Neuronal stem cell (in vitro differentiated cells): ENCODE results near the gene FLNC.
A peak's percentile ranks its signal among the peaks of the same experiment; 100 is the strongest.

ENCODE experiments used
- DNase-seq: peaks from one replicate; pipeline ENCODE4 v3.0.0-alpha.2; 2013; ENCODE audit warnings: low spot score
- H2AFZ ChIP-seq: one replicate; pipeline ENCODE4 v1.6.1; 2013; ENCODE audit warnings: mild to moderate bottlenecking, low read length, inconsistent platforms
- H2AK5ac ChIP-seq: 2 replicates; pipeline ENCODE4 v1.6.1; 2013; ENCODE audit warnings: low read depth, mild to moderate bottlenecking, inconsistent platforms, low read length, moderate library complexity, mixed read lengths
- H2BK120ac ChIP-seq: 2 replicates; pipeline ENCODE4 v1.6.1; 2013; ENCODE audit warnings: low read depth, mild to moderate bottlenecking, inconsistent platforms, low read length, moderate library complexity, mixed read lengths
- H2BK12ac ChIP-seq: one replicate; pipeline ENCODE4 v1.6.1; 2013; ENCODE audit warnings: low read length, inconsistent platforms
- H2BK15ac ChIP-seq: 2 replicates; pipeline ENCODE4 v1.6.1; 2013; ENCODE audit warnings: mild to moderate bottlenecking, low read length, inconsistent platforms, mixed read lengths
- H2BK5ac ChIP-seq: one replicate; pipeline ENCODE4 v1.6.1; 2013; ENCODE audit warnings: inconsistent platforms, mild to moderate bottlenecking, low read length, moderate library complexity
- H3K14ac ChIP-seq: one replicate; pipeline ENCODE4 v1.6.1; 2013; ENCODE audit warnings: low read length, inconsistent platforms
- H3K18ac ChIP-seq: 2 replicates; pipeline ENCODE4 v1.6.1; 2013; ENCODE audit warnings: low read length, inconsistent platforms
- H3K23ac ChIP-seq: 2 replicates; pipeline ENCODE4 v1.6.1; 2013; ENCODE audit warnings: low read depth, mild to moderate bottlenecking, mixed read lengths, low read length, inconsistent platforms; ENCODE audit not compliant: poor library complexity
- H3K27ac ChIP-seq: replicated peaks from 3 replicates; pipeline ENCODE4 v1.5.1; 2013; ENCODE audit warnings: low read length, inconsistent platforms
- H3K27me3 ChIP-seq, 3 experiments: 2 replicates each; pipeline ENCODE4 v1.6.1; 2013; ENCODE audit warnings: low read length in 3 of 3, mild to moderate bottlenecking in 2 of 3, inconsistent platforms in 1 of 3, low read depth in 1 of 3, mixed read lengths in 1 of 3, moderate library complexity in 1 of 3; ENCODE audit not compliant: control insufficient read depth in 3 of 3, insufficient read depth in 3 of 3
- H3K36me3 ChIP-seq, 2 donors: replicated peaks in 1 of 2; 2 replicates each; pipeline ENCODE4 v1.6.1; 2013; ENCODE audit warnings: low read length in 2 of 2; ENCODE audit not compliant: control insufficient read depth in 2 of 2, insufficient read depth in 2 of 2
- H3K4ac ChIP-seq: 2 replicates; pipeline ENCODE4 v1.6.1; 2013; ENCODE audit warnings: inconsistent platforms, mild to moderate bottlenecking, low read length, moderate library complexity
- H3K4me1 ChIP-seq, 2 donors: 1 replicate in 1 of 2; 2 replicates in 1 of 2; pipeline ENCODE4 v1.6.1; 2013; ENCODE audit warnings: low read length in 2 of 2, low read depth in 1 of 2; ENCODE audit not compliant: control insufficient read depth in 2 of 2, insufficient read depth in 1 of 2
- H3K4me2 ChIP-seq: one replicate; pipeline ENCODE4 v1.6.1; 2013; ENCODE audit warnings: mild to moderate bottlenecking, low read length, inconsistent platforms; ENCODE audit not compliant: insufficient read depth, poor library complexity, severe bottlenecking
- H3K4me3 ChIP-seq, 2 donors: 2 replicates each; pipeline ENCODE4 v1.5.1; 2013; ENCODE audit warnings: low read length in 2 of 2, mild to moderate bottlenecking in 2 of 2, inconsistent platforms in 1 of 2, moderate library complexity in 1 of 2
- H3K79me1 ChIP-seq: one replicate; pipeline ENCODE4 v1.6.1; 2013; ENCODE audit warnings: low read depth, mild to moderate bottlenecking, inconsistent platforms, low read length, moderate library complexity
- H3K9ac ChIP-seq: one replicate; pipeline ENCODE4 v1.6.1; 2013; ENCODE audit warnings: mild to moderate bottlenecking, low read depth, low read length, inconsistent platforms; ENCODE audit not compliant: poor library complexity
- H3K9me3 ChIP-seq, 2 donors: replicated peaks in 1 of 2; 2 replicates each; pipeline versions ENCODE3 to v1.6.1; 2013; ENCODE audit warnings: low read length in 2 of 2, mild to moderate bottlenecking in 2 of 2, inconsistent platforms in 1 of 2, low read depth in 1 of 2, mixed read lengths in 1 of 2, moderate library complexity in 1 of 2; ENCODE audit not compliant: control insufficient read depth in 2 of 2, insufficient read depth in 1 of 2
- H4K8ac ChIP-seq: one replicate; pipeline ENCODE4 v1.6.1; 2013; ENCODE audit warnings: low read depth, mild to moderate bottlenecking, inconsistent platforms, low read length, moderate library complexity
- H4K91ac ChIP-seq: one replicate; pipeline ENCODE4 v1.6.1; 2013; ENCODE audit warnings: low read length, low read depth, mild to moderate bottlenecking, inconsistent platforms; ENCODE audit not compliant: poor library complexity
- WGBS, 2 donors: extraction: QIAGEN DNeasy Blood & Tissue Kit; methylation state at CpG; one replicate each; pipeline ENCODE4 v1.1.7; 2013; ENCODE audit warnings: missing lambda C conversion rate in 2 of 2, mixed read lengths in 1 of 2; ENCODE audit not compliant: insufficient read length in 2 of 2, insufficient replicate concordance in 1 of 2; ENCODE audit errors: extremely low coverage in 2 of 2; 5-methylcytosine and 5-hydroxymethylcytosine counted together

FLNC gene

DNA sequence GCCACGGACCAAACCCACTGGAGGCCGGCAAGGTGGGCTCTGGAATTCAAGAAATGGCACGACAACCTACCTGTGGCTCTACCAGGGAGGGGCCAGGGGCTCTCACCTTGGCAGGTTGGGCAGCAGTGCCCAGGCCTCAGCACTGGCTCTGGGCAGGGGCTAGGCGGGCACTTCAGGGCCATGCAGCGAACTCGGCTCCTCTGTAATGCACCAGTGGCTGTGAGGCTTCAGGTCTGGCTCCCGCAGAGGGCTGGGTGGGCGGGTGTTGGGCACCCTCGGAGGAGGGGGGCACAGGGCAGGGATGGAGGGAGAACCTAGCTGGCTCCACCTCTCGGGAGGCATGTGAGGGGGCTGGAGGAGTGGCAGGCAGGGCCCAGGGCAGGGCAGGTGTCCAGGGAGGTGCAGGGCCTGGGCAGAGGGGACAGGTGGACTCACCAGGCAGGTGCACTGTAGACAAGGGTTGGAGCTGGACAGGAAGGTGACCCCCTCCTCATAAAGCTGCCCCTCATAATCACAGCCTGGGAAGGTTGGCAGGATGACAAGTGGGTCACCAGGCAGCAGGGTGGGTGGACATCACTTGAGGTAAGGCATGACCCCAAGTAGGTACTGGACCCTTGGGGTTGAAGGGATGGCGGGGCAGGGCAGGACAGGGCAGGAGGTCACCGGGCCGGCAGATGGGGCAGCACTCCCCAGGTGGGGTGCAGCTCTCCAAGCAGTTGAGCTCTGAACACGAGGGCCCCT is 73.6 kb downstream of the FLNC start:
- Histone ChIP-seq H3K36me3 (no peaks in the 10 kb centered on the region), H3K4me2 (no peak overlapping the region), H2BK12ac (peak overlapping the region; percentile 87), H3K4ac (no peak overlapping the region), H2BK5ac (no peak overlapping the region), H2AFZ (no peak overlapping the region), H2AK5ac (peak overlapping the region; percentile 20), H2BK120ac (no peak overlapping the region), H3K4me3 (no peak overlapping the region), H3K79me1 (no peaks in the 10 kb centered on the region), H3K27ac (no peak overlapping the region), H3K4me1 (peaks cover 0 to under 1% of the 10 kb centered on the region in 2 donors), H3K23ac (peak overlapping the region; percentile 40), H3K27me3 (peaks cover 0 to 18% (median 0%) of the 10 kb centered on the region in 3 experiments), H3K14ac (no peak overlapping the region), H3K9ac (peak overlapping the region; percentile 74), H3K18ac (peak overlapping the region; percentile 87), H4K8ac (no peak overlapping the region), H2BK15ac (peak overlapping the region; percentile 63), H4K91ac (no peak overlapping the region), H3K9me3 (peaks cover 0 to 4% of the 10 kb centered on the region in 2 donors)
- no peak for DNase-seq
- WGBS, 2 donors, result no CpG with 5 or more reads among the region's 14 CpGs

DNA sequence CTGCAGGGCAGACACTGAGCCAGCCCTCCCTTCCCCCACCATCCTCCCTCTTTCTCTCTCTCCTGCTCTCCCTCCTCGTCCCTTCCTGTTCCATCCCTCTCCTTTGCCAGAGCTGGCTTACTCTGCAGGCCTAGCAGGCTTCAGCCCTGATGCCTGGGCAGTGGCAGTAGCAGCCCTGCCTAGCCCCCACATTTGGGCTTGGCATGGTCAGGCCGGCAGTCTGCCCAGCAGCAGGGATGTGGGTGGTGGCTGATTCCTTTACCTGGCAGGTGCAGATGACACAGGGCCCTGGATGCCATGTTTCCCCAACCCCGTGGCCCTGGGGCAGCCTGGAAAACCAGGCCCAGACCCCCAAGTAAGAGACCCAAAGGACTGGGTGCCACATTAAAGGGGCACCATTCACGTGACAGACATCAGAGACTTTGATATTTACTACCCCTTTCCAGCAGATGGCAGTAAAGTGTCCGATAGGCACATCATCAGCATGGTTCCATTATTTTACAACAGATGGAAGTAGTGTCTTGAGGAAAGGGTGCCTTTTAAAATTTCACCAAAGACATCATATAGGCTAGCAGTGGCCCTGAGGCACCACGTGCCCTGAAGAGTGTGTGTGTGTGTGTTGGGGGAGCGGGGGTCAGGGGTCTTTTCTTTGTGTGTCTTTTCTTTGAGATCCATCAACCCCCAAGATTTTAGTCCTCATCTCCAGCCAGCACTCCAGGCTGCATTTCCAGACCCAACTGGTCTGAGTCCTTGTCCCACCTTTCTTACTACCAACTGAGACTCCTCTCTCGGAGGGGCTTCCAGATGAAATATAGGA is 74.4 kb downstream of the FLNC start:
- peak overlapping the region; percentile 87 for H2BK12ac ChIP-seq

DNA sequence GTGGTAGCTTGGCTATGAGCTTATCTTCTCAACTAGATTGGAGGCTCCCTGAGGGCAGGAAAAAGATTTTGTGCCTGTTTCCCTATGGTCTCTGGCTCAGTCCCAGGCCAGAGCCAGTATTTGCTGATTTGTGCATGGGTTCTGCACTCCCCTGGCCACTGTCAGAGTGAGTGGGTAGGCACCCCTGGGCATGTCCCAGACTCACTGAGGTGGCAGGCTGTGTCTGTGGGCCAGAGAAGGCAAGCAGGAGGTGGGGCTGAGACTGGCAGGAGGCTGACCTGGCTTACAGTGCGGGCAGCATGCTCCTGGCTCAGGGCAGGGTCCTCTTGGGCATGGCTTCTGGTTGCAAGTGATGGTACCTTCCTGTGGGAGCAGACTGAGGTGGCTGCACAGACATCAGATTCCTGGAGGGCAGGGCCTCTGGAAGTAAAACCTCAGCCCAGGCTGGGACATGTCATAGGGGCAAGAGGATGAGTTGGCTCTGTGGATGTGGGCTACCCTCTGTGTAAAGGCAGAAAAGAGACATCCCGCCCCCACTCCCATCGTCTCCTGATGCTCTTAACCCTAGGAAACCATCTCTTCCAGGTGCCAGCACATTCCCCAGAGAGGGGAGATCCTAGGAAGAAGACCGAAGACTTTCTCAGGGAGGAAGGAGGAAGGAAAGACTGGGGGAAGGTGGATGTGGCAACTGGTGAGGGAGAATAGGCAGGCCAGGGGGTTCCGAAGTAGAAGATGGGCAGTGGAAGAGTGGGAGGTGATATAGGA is 76.0 kb downstream of the FLNC start:
- no CpG with 5 or more reads among the region's 5 CpGs for WGBS, 2 donors
- H3K14ac ChIP-seq, result no peak overlapping the region
- H3K4me3 ChIP-seq, result no peak overlapping the region
- no peak overlapping the region for H3K27ac ChIP-seq
- no peaks in the 10 kb centered on the region for H3K36me3 ChIP-seq
- H2BK12ac ChIP-seq, result no peak overlapping the region
- no peak for DNase-seq
- no peak overlapping the region for H3K18ac ChIP-seq
- no peak overlapping the region for H2BK15ac ChIP-seq
- H2BK5ac ChIP-seq, result no peak overlapping the region
- peaks cover 11 to 13% of the 10 kb centered on the region in 2 donors for H3K4me1 ChIP-seq
- peaks cover 0 to 42% (median 13%) of the 10 kb centered on the region in 3 experiments for H3K27me3 ChIP-seq
- no peak overlapping the region for H3K4me2 ChIP-seq
- no peak overlapping the region for H2BK120ac ChIP-seq
- H3K23ac ChIP-seq, result peak overlapping the region; percentile 16
- no peak overlapping the region for H3K4ac ChIP-seq
- no peak overlapping the region for H2AK5ac ChIP-seq
- H3K9me3 ChIP-seq, result no peaks in the 10 kb centered on the region
- no peaks in the 10 kb centered on the region for H3K79me1 ChIP-seq
- H3K9ac ChIP-seq, result no peak overlapping the region
- no peak overlapping the region for H4K91ac ChIP-seq
- H4K8ac ChIP-seq, result no peak overlapping the region
- no peak overlapping the region for H2AFZ ChIP-seq

More for the DNA sequence above, 74.4 kb downstream of the FLNC start:
- Histone ChIP-seq H2BK120ac (no peak overlapping the region), H2AFZ (no peak overlapping the region), H3K18ac (peak overlapping the region; percentile 87), H3K36me3 (no peaks in the 10 kb centered on the region), H3K4me3 (no peak overlapping the region), H2AK5ac (peak overlapping the region; percentile 20), H3K4me2 (no peak overlapping the region), H3K23ac (peak overlapping the region; percentile 40), H3K9me3 (peaks cover 0 to 3% of the 10 kb centered on the region in 2 donors), H4K8ac (no peak overlapping the region), H2BK5ac (no peak overlapping the region), H3K9ac (no peak overlapping the region), H3K4ac (no peak overlapping the region), H3K4me1 (peaks cover 7 to 8% of the 10 kb centered on the region in 2 donors), H3K27ac (no peak overlapping the region), H3K27me3 (peaks cover 0 to 26% (median under 1%) of the 10 kb centered on the region in 3 experiments), H2BK15ac (no peak overlapping the region), H3K79me1 (no peaks in the 10 kb centered on the region), H4K91ac (no peak overlapping the region), H3K14ac (no peak overlapping the region)
- WGBS, 2 donors, result no CpG with 5 or more reads among the region's 8 CpGs
- no peak for DNase-seq
